H1 (cell line): ENCODE data around the gene ADM. TPM values are rescaled to one million over a fixed set of nuclear protein-coding genes. Genes with fewer than 3 reads are reported as not detected.

ENCODE experiments used
- CTCF ChIA-PET: fragments of 300-600 bp; sonication (Branson Sonifier 250); formaldehyde crosslinking; loops from one replicate; lab custom pipeline; 2021; ENCODE audit not compliant: partially characterized antibody; lab: Charles Lee
- POLR2A ChIA-PET: fragments of 300-600 bp; sonication (Branson Sonifier 250); formaldehyde crosslinking; loops from one replicate; lab custom pipeline; 2021; ENCODE audit warnings: inconsistent platforms; ENCODE audit not compliant: partially characterized antibody; lab: Charles Lee
- DNase-seq, 2 experiments: peaks; one replicate each; pipeline versions ENCODE4 v3.0.0 to v3.0.0-alpha.2; 2010 to 2022; ENCODE audit warnings: low spot score in 2 of 2, low read depth in 1 of 2, mixed read lengths in 1 of 2
- FAIRE-seq: peaks from 2 replicates; lab custom pipeline; 2011; peaks lifted over from hg19 to GRCh38; lab: Jason Lieb, UNC
- H2AFZ ChIP-seq: 2 replicates; pipeline ENCODE4 v1.8.1; 2012; ENCODE audit warnings: low read length, inconsistent platforms
- H2AK5ac ChIP-seq: 2 replicates; pipeline ENCODE4 v1.6.1; 2013; ENCODE audit warnings: low read depth, low read length
- H2BK120ac ChIP-seq: replicated peaks from 2 replicates; pipeline ENCODE3; 2013; ENCODE audit warnings: low read depth, low read length, inconsistent platforms
- H2BK12ac ChIP-seq: 2 replicates; pipeline ENCODE4 v1.6.1; 2013; ENCODE audit warnings: low read depth, low read length
- H2BK15ac ChIP-seq: 2 replicates; pipeline ENCODE4 v1.6.1; 2013; ENCODE audit warnings: low read length
- H2BK20ac ChIP-seq: 2 replicates; pipeline ENCODE4 v1.6.1; 2013; ENCODE audit warnings: low read length
- H2BK5ac ChIP-seq: 2 replicates; pipeline ENCODE4 v1.6.1; 2013; ENCODE audit warnings: low read depth, low read length
- H3K14ac ChIP-seq: 2 replicates; pipeline ENCODE4 v1.6.1; 2013; ENCODE audit warnings: inconsistent platforms; ENCODE audit not compliant: insufficient read length
- H3K18ac ChIP-seq: 2 replicates; pipeline ENCODE4 v1.6.1; 2013; ENCODE audit warnings: low read length; ENCODE audit errors: extremely low read depth
- H3K23ac ChIP-seq: 2 replicates; pipeline ENCODE4 v1.6.1; 2013; ENCODE audit warnings: inconsistent platforms; ENCODE audit not compliant: insufficient read length
- H3K23me2 ChIP-seq: 2 replicates; pipeline ENCODE4 v1.6.1; 2013; ENCODE audit warnings: low read depth, low read length
- H3K27ac ChIP-seq: 2 replicates; pipeline ENCODE4 v1.6.1; 2011; ENCODE audit warnings: low read depth, low read length, inconsistent platforms
- H3K27me3 ChIP-seq, 4 experiments: replicated peaks in 1 of 4; 1 replicate in 1 of 4; 2 replicates in 3 of 4; pipeline versions ENCODE4 v1.6.1 to v1.8.1; 2011 to 2013; ENCODE audit warnings: low read length in 3 of 4, mild to moderate bottlenecking in 3 of 4, inconsistent platforms in 2 of 4, mixed read lengths in 2 of 4, moderate library complexity in 1 of 4; ENCODE audit not compliant: control insufficient read depth in 3 of 4, insufficient read depth in 3 of 4; ENCODE audit errors: extremely low read depth in 1 of 4
- H3K36me3 ChIP-seq, 4 experiments: 2 replicates each; pipeline versions ENCODE4 v1.6.1 to v1.8.1; 2011 to 2013; ENCODE audit warnings: mild to moderate bottlenecking in 4 of 4, low read length in 3 of 4, moderate library complexity in 2 of 4, control low read depth in 1 of 4, inconsistent platforms in 1 of 4; ENCODE audit not compliant: insufficient read depth in 4 of 4, control insufficient read depth in 2 of 4
- H3K4ac ChIP-seq: replicated peaks from 2 replicates; pipeline ENCODE3; 2013; ENCODE audit warnings: low read length, low read depth, mixed read lengths, inconsistent platforms; ENCODE audit not compliant: insufficient read length
- H3K4me1 ChIP-seq, 4 experiments: replicated peaks in 1 of 4; 1 replicate in 1 of 4; 2 replicates in 3 of 4; pipeline versions ENCODE4 v1.6.1 to v1.8.1; 2011 to 2013; ENCODE audit warnings: low read length in 3 of 4, inconsistent platforms in 2 of 4, mixed read lengths in 1 of 4; ENCODE audit not compliant: insufficient read depth in 4 of 4, control insufficient read depth in 3 of 4
- H3K4me2 ChIP-seq, 2 experiments: 2 replicates each; pipeline versions ENCODE4 v1.6.1 to v1.8.1; 2011 to 2013; ENCODE audit warnings: low read depth in 2 of 2, low read length in 2 of 2, control low read depth in 1 of 2, inconsistent platforms in 1 of 2, mild to moderate bottlenecking in 1 of 2; ENCODE audit not compliant: insufficient read depth in 1 of 2
- H3K4me3 ChIP-seq, 4 experiments: fragments of 200-600, 300-600 bp in 1 of 4; sonication (generic), shearing (Covaris generic), sonication (Bioruptor Twin) in 1 of 4; 2 replicates each; pipeline versions ENCODE4 v1.5.1 to v1.8.1; 2011 to 2016; ENCODE audit warnings: low read length in 4 of 4, low read depth in 3 of 4, control low read depth in 2 of 4, inconsistent platforms in 2 of 4, mild to moderate bottlenecking in 2 of 4, mixed read lengths in 1 of 4, moderate library complexity in 1 of 4; ENCODE audit not compliant: insufficient read depth in 2 of 4; ENCODE audit errors: extremely low read depth in 1 of 4
- H3K56ac ChIP-seq: replicated peaks from 2 replicates; pipeline ENCODE3; 2013; ENCODE audit warnings: low read depth, mild to moderate bottlenecking, mixed read lengths, low read length, inconsistent platforms; ENCODE audit not compliant: insufficient read length
- H3K79me1 ChIP-seq: 2 replicates; pipeline ENCODE4 v1.6.1; 2013; ENCODE audit warnings: low read depth, low read length, control low read depth
- H3K79me2 ChIP-seq, 2 experiments: 2 replicates each; pipeline versions ENCODE4 v1.6.1 to v1.8.1; 2012 to 2013; ENCODE audit warnings: low read length in 2 of 2, mild to moderate bottlenecking in 2 of 2, inconsistent platforms in 1 of 2; ENCODE audit not compliant: insufficient read depth in 2 of 2, control insufficient read depth in 1 of 2
- H3K9ac ChIP-seq, 4 experiments: replicated peaks in 1 of 4; 1 replicate in 1 of 4; 2 replicates in 3 of 4; pipeline versions ENCODE4 v1.6.1 to v1.8.1; 2011 to 2013; ENCODE audit warnings: low read depth in 3 of 4, low read length in 3 of 4, control low read depth in 2 of 4, mild to moderate bottlenecking in 2 of 4, moderate library complexity in 2 of 4, inconsistent platforms in 1 of 4; ENCODE audit errors: extremely low read depth in 1 of 4
- H3K9me3 ChIP-seq, 2 experiments: 2 replicates each; pipeline versions ENCODE4 v1.6.1 to v1.8.1; 2012 to 2013; ENCODE audit warnings: mild to moderate bottlenecking in 2 of 2, moderate library complexity in 2 of 2, control low read depth in 1 of 2, inconsistent platforms in 1 of 2, low read depth in 1 of 2, low read length in 1 of 2, mixed read lengths in 1 of 2; ENCODE audit not compliant: insufficient read depth in 2 of 2
- H4K20me1 ChIP-seq, 2 experiments: replicated peaks in 1 of 2; 2 replicates each; pipeline versions ENCODE3 to v1.8.1; 2011 to 2013; ENCODE audit warnings: inconsistent platforms in 2 of 2, low read length in 2 of 2, mild to moderate bottlenecking in 1 of 2; ENCODE audit not compliant: insufficient read depth in 2 of 2, control insufficient read depth in 1 of 2
- H4K5ac ChIP-seq: 2 replicates; pipeline ENCODE4 v1.6.1; 2013; ENCODE audit warnings: low read length, low read depth, mixed read lengths, inconsistent platforms; ENCODE audit not compliant: insufficient read length
- H4K8ac ChIP-seq: 2 replicates; pipeline ENCODE4 v1.8.0; 2013; ENCODE audit warnings: mild to moderate bottlenecking, moderate library complexity, low read length, inconsistent platforms; ENCODE audit not compliant: insufficient read depth; ENCODE audit errors: extremely low read depth
- H4K91ac ChIP-seq: replicated peaks from 2 replicates; pipeline ENCODE3; 2013; ENCODE audit warnings: low read length, mixed read lengths, inconsistent platforms; ENCODE audit not compliant: insufficient read length
- NRF1 ChIP-seq: IDR thresholded peaks from 2 replicates; pipeline ENCODE4 v1.6.1; 2011; ENCODE audit warnings: mild to moderate bottlenecking, low read depth, low read length, improper control_type of control experiment
- WGBS, 2 experiments: shearing (Covaris generic) in 1 of 2; methylation state at CpG; one replicate each; pipeline versions ENCODE4 v1.1.6 to v1.1.7; 2013 to 2015; ENCODE audit warnings: low lambda C conversion rate in 2 of 2, mixed read lengths in 2 of 2, inconsistent platforms in 1 of 2, low coverage in 1 of 2, missing lambda C conversion rate in 1 of 2; ENCODE audit not compliant: insufficient replicate concordance in 2 of 2, insufficient coverage in 1 of 2, insufficient read length in 1 of 2; ENCODE audit errors: extremely low coverage in 1 of 2, missing lambda C conversion rate in 1 of 2; 5-methylcytosine and 5-hydroxymethylcytosine counted together
- polyA plus RNA-seq, 7 experiments: library from polyadenylated mRNA; depleted of rRNA in 3 of 7; stranded (reverse) in 5 of 7; unstranded in 2 of 7; fragments of >200 nt in 5 of 7; fragments of 200-250 nt in 2 of 7; gene quantifications; 1 replicate in 5 of 7; 2 replicates in 1 of 7; 4 replicates in 1 of 7; pipeline versions ENCODE4 v1.2.1 to v1.2.3, GENCODE V29; 2011 to 2013; ENCODE audit warnings: missing spikeins in 2 of 7, mixed read lengths in 2 of 7
- total RNA-seq: library from RNA; stranded (reverse); fragmentation: NEBNext Ultra II Directional; extraction: Animal tissue kit (Norgen Biotek cat#: 25700); gene quantifications from 2 replicates; pipeline ENCODE4 v1.2.1, GENCODE V29; 2021

ADM gene
- total and polyA plus RNA-seq, 2 of the 8 experiments (the other 6 are each of a cell fraction or from before 2014, with no cell fraction given) = 94.1 to 95.6 TPM

- H3K4me2 ChIP-seq = no peak overlapping the region; a peak in 1 of 4 replicates
- H2BK20ac ChIP-seq = no peak overlapping the region
- DNase-seq (no peak), FAIRE-seq (no peak)
- H4K5ac ChIP-seq = no peak overlapping the region
- H3K23me2 ChIP-seq = peaks cover 4% of the 10 kb centered on the region; the same call in 1 of the 2 replicates
- H4K20me1 ChIP-seq = peaks cover 2 to 7% of the 10 kb centered on the region in 2 experiments
- no peak overlapping the region for H3K56ac ChIP-seq
- no peak overlapping the region for H2AFZ ChIP-seq
- no peak overlapping the region for H3K18ac ChIP-seq
- H3K4me3 ChIP-seq = no peak overlapping the region
- no peak overlapping the region for H2BK15ac ChIP-seq
- no peaks in the 10 kb centered on the region for H3K27me3 ChIP-seq
- CTCF ChIA-PET = interaction anchor here (0.9 to 5.9 kb wide), 7 partner anchors 9 to 107 kb away, joined by 3 to 35 read pairs (median 4); partner anchors contain the start of gene ADM
- 88% methylated on average over 24 of the region's 24 CpGs; no CpG with 5 or more reads in 1 of the 2 experiments for WGBS, 2 experiments
- no peak overlapping the region for H3K4ac ChIP-seq
- no peak overlapping the region for H3K27ac ChIP-seq
- no peak overlapping the region for H4K91ac ChIP-seq
- H3K79me2 ChIP-seq = peaks cover 0 to 83% of the 10 kb centered on the region in 2 experiments; a peak in 2 of 4 replicates
- H3K23ac ChIP-seq = no peak overlapping the region
- no peak overlapping the region for H2BK12ac ChIP-seq
- H3K79me1 ChIP-seq = peaks cover 7% of the 10 kb centered on the region; the same call in 1 of the 2 replicates
- H2BK120ac ChIP-seq = no peak overlapping the region
- H3K4me1 ChIP-seq = peaks cover 3 to 14% (median 7%) of the 10 kb centered on the region in 4 experiments; a peak in 6 of 7 replicates
- H3K36me3 ChIP-seq = no peaks in the 10 kb centered on the region
- no peak overlapping the region for H2AK5ac ChIP-seq
- no peaks in the 10 kb centered on the region for H3K9me3 ChIP-seq
- peak overlapping the region; percentile 63 for H4K8ac ChIP-seq
- POLR2A ChIA-PET = interaction anchor here (0.8 to 12.5 kb wide), 3 partner anchors 11 to 20 kb away, joined by 3 to 156 read pairs (median 4); partner anchors contain the start of gene ADM
- no peak overlapping the region for H3K14ac ChIP-seq
- peak overlapping the region; percentile 30; the same call in 1 of the 2 replicates for H2BK5ac ChIP-seq
- no peak overlapping the region for H3K9ac ChIP-seq
- no peak for TF ChIP-seq NRF1
Measured at GRCh38 chr11:10288881-10289764, 15.8 kb upstream of the ADM start.
